Skeletal muscle satellite cell (primary cell): ENCODE measurements around the gene RAB30. TPM values are rescaled to one million over a fixed set of nuclear protein-coding genes. Genes with fewer than 3 reads are reported as not detected.

ENCODE experiments used
- H3K27me3 ChIP-seq: 2 replicates; pipeline ENCODE4 v1.7.0; 2013; ENCODE audit warnings: low read length; ENCODE audit not compliant: control insufficient read depth, insufficient read depth
- H3K36me3 ChIP-seq: 2 replicates; pipeline ENCODE4 v1.7.0; 2013; ENCODE audit warnings: mild to moderate bottlenecking, control low read depth, low read length; ENCODE audit not compliant: insufficient read depth
- H3K4me1 ChIP-seq: 2 replicates; pipeline ENCODE4 v1.7.0; 2013; ENCODE audit warnings: low read length; ENCODE audit not compliant: control insufficient read depth, insufficient read depth
- H3K4me2 ChIP-seq: 2 replicates; pipeline ENCODE4 v1.7.0; 2013; ENCODE audit warnings: mild to moderate bottlenecking, low read length
- H3K4me3 ChIP-seq: 2 replicates; pipeline ENCODE4 v1.7.0; 2013; ENCODE audit warnings: low read length
- H3K9ac ChIP-seq: 2 replicates; pipeline ENCODE4 v1.7.0; 2013; ENCODE audit warnings: mild to moderate bottlenecking, low read depth, low read length, moderate library complexity
- H3K9me3 ChIP-seq: replicated peaks from 2 replicates; pipeline ENCODE4 v1.7.0; 2013; ENCODE audit warnings: mild to moderate bottlenecking, control low read depth, low read length
- small RNA-seq: library from RNA; depleted of rRNA; stranded (forward); fragments of <200 nt; gene quantifications from one replicate; pipeline ENCODE3, GENCODE V24; 2012

The RAB30 gene

DNA sequence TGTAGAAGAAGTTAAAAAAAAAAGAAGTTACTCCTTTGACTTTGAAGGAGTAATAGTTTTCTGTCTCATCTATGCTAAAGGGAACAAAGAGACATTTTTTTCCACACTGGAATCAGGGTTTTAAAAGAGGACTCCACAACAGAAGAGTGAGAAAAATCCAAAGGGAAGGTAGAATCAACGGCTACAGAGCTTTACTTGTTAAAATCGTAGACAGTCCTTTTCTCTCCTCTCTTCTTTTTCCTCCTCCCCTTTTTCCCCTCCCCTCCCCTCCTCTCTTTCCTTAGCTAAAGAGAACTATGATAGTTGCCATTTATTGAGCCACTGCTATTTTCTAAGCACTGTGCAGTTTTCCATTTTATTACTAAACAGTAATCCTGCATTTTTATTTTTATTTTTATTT is 141.0 kb downstream of the RAB30 start:
- H3K9me3 ChIP-seq: no peaks in the 10 kb centered on the region
- no peak overlapping the region for H3K4me3 ChIP-seq
- H3K9ac ChIP-seq: no peak overlapping the region
- no peaks in the 10 kb centered on the region for H3K4me1 ChIP-seq
- no peaks in the 10 kb centered on the region for H3K27me3 ChIP-seq
- H3K4me2 ChIP-seq: no peak overlapping the region
- peaks cover 9% of the 10 kb centered on the region for H3K36me3 ChIP-seq

DNA sequence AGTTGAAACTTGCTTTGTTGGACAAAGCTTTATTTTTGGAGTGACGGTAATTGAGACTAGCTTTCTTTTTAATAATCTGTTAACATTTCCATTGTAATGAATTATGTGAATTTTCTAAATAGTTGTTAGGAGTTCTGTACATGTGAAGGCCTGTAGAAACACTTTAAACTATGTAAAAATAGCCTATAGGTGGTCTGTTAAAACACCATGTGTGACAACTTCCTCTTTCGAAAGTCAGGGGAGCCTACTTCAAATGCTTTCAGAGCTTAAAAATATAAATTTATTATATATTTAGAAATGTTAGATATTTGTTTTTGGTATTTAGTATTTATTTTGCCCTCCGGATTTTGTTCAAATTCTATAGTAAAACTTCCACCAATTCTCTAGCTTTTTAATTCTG is 141.5 kb downstream of the RAB30 start:
- no peaks in the 10 kb centered on the region for H3K9me3 ChIP-seq
- no peak overlapping the region for H3K4me3 ChIP-seq
- no peaks in the 10 kb centered on the region for H3K4me1 ChIP-seq
- no peaks in the 10 kb centered on the region for H3K27me3 ChIP-seq
- peaks cover 9% of the 10 kb centered on the region for H3K36me3 ChIP-seq
- no peak overlapping the region for H3K4me2 ChIP-seq
- H3K9ac ChIP-seq: no peak overlapping the region

DNA sequence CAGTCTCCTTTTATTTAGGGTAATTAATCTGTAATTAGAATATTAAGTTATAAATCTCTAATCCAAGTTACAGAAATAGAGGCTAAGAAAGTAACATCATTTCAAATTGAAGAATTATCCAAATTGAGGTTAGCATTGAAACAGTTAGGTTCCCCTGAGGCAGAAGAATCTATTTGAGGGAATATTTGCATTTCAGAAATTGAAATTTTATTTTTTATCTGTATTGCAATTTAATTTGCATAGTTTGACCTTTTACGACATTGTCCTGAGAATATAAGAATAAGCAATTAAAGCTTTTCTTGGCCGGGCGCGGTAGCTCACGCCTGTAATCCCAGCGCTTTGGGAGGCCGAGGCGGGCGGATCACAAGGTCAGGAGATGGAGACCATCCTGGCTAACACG is 142.6 kb downstream of the RAB30 start:
- H3K4me2 ChIP-seq: no peak overlapping the region
- no peak overlapping the region for H3K4me3 ChIP-seq
- H3K9ac ChIP-seq: no peak overlapping the region
- no peaks in the 10 kb centered on the region for H3K27me3 ChIP-seq
- H3K4me1 ChIP-seq: no peaks in the 10 kb centered on the region
- H3K36me3 ChIP-seq: peaks cover 9% of the 10 kb centered on the region
- no peaks in the 10 kb centered on the region for H3K9me3 ChIP-seq

DNA sequence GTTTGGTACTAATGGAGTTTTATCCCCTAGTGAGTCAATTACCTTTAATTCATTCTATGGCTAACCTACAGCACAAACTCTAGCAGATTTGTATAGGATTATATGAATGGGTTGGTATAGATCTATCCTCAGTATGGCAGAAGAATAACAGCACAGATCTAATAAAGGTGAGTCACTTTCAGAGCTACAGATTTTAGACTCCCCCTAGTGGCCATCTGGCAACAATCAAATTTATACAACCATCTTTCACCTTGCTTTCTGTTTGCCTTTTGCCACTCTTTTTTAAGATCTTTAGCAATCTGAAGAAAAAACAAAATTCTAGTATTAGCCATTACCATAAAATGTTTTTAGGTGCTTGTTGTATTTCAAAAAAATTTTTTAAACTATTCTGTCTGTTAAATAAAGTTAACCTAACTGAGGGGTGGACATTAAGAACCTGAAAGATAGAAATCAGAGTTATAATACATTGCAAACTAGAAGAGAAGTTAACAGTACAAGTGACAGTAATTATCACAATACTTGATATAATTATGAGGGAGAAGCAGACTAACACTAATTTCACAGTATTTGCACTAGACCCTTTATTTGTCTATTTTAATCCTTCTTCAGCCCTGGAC is 144.3 kb downstream of the RAB30 start:
- Histone ChIP-seq H3K4me3 (no peak overlapping the region), H3K4me1 (no peaks in the 10 kb centered on the region), H3K4me2 (no peak overlapping the region), H3K27me3 (no peaks in the 10 kb centered on the region), H3K36me3 (peaks cover 5% of the 10 kb centered on the region), H3K9me3 (no peaks in the 10 kb centered on the region), H3K9ac (no peak overlapping the region)

DNA sequence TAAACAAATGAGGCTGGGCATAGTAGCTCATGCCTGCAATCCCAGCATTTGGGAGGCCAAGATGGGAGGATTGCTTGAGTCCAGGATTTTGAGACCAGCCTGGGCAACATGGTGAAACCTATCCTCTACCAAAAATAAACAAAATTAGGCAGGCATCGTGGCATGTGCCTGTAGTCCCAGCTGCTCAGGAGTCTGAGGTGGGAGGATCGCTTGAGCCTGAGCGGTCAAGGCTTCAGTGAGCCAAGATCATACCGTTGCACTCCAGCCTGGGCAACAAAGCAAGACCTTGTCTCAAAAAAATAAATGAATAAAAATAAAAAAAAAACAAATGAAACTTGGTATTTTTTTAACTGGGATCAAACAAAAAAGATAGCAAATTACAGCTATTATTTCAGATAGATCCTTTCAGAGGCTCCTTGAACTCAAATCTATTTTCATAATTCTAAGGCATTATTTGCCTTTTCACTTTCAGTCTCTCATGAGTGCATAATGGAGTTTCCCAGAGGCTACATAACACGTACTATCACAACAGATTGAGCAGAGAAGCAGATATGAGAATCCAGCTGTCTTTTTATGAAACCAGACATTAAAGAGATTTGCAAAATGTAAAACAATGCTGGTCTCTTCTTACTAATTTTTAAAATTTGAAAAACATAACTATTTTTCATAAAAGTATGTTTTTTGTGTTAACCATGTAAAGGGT is 147.0 kb downstream of the RAB30 start:
- no peaks in the 10 kb centered on the region for H3K4me1 ChIP-seq
- no peaks in the 10 kb centered on the region for H3K36me3 ChIP-seq
- no peaks in the 10 kb centered on the region for H3K9me3 ChIP-seq
- no peak overlapping the region for H3K9ac ChIP-seq
- no peak overlapping the region for H3K4me3 ChIP-seq
- no peaks in the 10 kb centered on the region for H3K27me3 ChIP-seq
- H3K4me2 ChIP-seq: no peak overlapping the region

Small RNA genes within 50 kb of the gene (small RNA-seq; reads per million reads assigned to genes)
- not detected for gene SNORA70E
